HG03378 (cell line): ENCODE data around the gene TLE1.
"Not testable (repeated sequence)": the region's sequence is repeated elsewhere in the genome, so short reads cannot be mapped to it uniquely, and the experiment has no call there.

Experiments
- ATAC-seq: cut with Tn5 transposase; IDR thresholded peaks from one replicate; pipeline ENCODE4 v1.9.1; 2021; ENCODE audit warnings: mild to moderate bottlenecking, moderate library complexity; ENCODE audit not compliant: unreplicated experiment

The TLE1 gene

GRCh38 chr9:81689343-81690175 is at the start of gene TLE1:
TSS of gene TLE1 (minus strand) at chr9:81689547. CDS start at chr9:81688240, 1,307 bp downstream.
- ATAC-seq, result peak; percentile 69

GRCh38 chr9:81737871-81738507 is 48.6 kb upstream of the TLE1 start:
- ATAC-seq, result peak; percentile 78

- not testable (repeated sequence) for ATAC-seq
Measured at GRCh38 chr9:81730498-81730897, 41.2 kb upstream of the TLE1 start.

- ATAC-seq, result peak; percentile 77
Measured at GRCh38 chr9:81729135-81729534, 39.8 kb upstream of the TLE1 start.

GRCh38 chr9:81724242-81724889 is 35.0 kb upstream of the TLE1 start:
- no peak for ATAC-seq

- no peak for ATAC-seq
Measured at GRCh38 chr9:81722277-81722676, 32.9 kb upstream of the TLE1 start.

- no peak for ATAC-seq
Measured at GRCh38 chr9:81720450-81721086, 31.2 kb upstream of the TLE1 start.

- no peak for ATAC-seq
Measured at GRCh38 chr9:81719972-81720371, 30.6 kb upstream of the TLE1 start.

GRCh38 chr9:81718244-81718643 is 28.9 kb upstream of the TLE1 start:
- no peak for ATAC-seq

GRCh38 chr9:81717747-81718077 is 28.4 kb upstream of the TLE1 start:
- no peak for ATAC-seq

GRCh38 chr9:81717061-81717746 is 27.9 kb upstream of the TLE1 start:
- ATAC-seq, result no peak

GRCh38 chr9:81716409-81716808 is 27.1 kb upstream of the TLE1 start:
- ATAC-seq, result no peak

- no peak for ATAC-seq
Measured at GRCh38 chr9:81705578-81705977, 16.2 kb upstream of the TLE1 start.

- no peak for ATAC-seq
Measured at GRCh38 chr9:81694541-81694940, 5.2 kb upstream of the TLE1 start.

GRCh38 chr9:81693671-81694378 is 4.5 kb upstream of the TLE1 start:
- no peak for ATAC-seq

GRCh38 chr9:81690251-81690851 is 1.0 kb upstream of the TLE1 start:
- ATAC-seq, result no peak

GRCh38 chr9:81689093-81689342 is 329 bp downstream of the TLE1 start:
- ATAC-seq, result peak; percentile 10

GRCh38 chr9:81688262-81689092 is 870 bp downstream of the TLE1 start:
- peak; percentile 21 for ATAC-seq

GRCh38 chr9:81687521-81688261 is 1.7 kb downstream of the TLE1 start:
- no peak for ATAC-seq
